BLaER1 treated with 17β-estradiol and CSF1 and Interleukin-3, amounts not matched to agents 10 nM and 100 nM (cell line): ENCODE results near the gene MCM6.
A peak's percentile ranks its signal among the peaks of the same experiment; 100 is the strongest.
"Not testable (repeated sequence)": the region's sequence is repeated elsewhere in the genome, so short reads cannot be mapped to it uniquely, and the experiment has no call there.

Source experiments
- H3K27ac ChIP-seq, 11 experiments: shearing (Covaris generic); formaldehyde crosslinking; 2 replicates each; pipeline ENCODE4 v1.8.1; 2022
- H3K27me3 ChIP-seq, 11 experiments: shearing (Covaris generic); formaldehyde crosslinking; 2 replicates each; pipeline ENCODE4 v1.8.1; 2022
- H3K36me3 ChIP-seq, 11 experiments: shearing (Covaris generic); formaldehyde crosslinking; 2 replicates each; pipeline ENCODE4 v1.8.1; 2022
- H3K4me1 ChIP-seq, 10 experiments: shearing (Covaris generic); formaldehyde crosslinking; 2 replicates each; pipeline ENCODE4 v1.8.1; 2022
- H3K4me2 ChIP-seq, 11 experiments: shearing (Covaris generic); formaldehyde crosslinking; 2 replicates each; pipeline ENCODE4 v1.8.1; 2022
- H3K4me3 ChIP-seq, 10 experiments: shearing (Covaris generic); formaldehyde crosslinking; 2 replicates each; pipeline ENCODE4 v1.8.1; 2022
- H3K9ac ChIP-seq, 11 experiments: shearing (Covaris generic); formaldehyde crosslinking; 2 replicates each; pipeline ENCODE4 v1.8.1; 2022
- H3K9me3 ChIP-seq, 11 experiments: shearing (Covaris generic); formaldehyde crosslinking; replicated peaks in 1 of 11; 2 replicates each; pipeline ENCODE4 v1.8.1; 2022
- H4K20me1 ChIP-seq, 11 experiments: shearing (Covaris generic); formaldehyde crosslinking; 2 replicates each; pipeline ENCODE4 v1.8.1; 2022
- Cebpa-rat ChIP-seq, 11 experiments: shearing (Covaris generic); IDR thresholded peaks; 2 replicates each; pipeline ENCODE4 v1.8.1; 2022

MCM6 gene

DNA sequence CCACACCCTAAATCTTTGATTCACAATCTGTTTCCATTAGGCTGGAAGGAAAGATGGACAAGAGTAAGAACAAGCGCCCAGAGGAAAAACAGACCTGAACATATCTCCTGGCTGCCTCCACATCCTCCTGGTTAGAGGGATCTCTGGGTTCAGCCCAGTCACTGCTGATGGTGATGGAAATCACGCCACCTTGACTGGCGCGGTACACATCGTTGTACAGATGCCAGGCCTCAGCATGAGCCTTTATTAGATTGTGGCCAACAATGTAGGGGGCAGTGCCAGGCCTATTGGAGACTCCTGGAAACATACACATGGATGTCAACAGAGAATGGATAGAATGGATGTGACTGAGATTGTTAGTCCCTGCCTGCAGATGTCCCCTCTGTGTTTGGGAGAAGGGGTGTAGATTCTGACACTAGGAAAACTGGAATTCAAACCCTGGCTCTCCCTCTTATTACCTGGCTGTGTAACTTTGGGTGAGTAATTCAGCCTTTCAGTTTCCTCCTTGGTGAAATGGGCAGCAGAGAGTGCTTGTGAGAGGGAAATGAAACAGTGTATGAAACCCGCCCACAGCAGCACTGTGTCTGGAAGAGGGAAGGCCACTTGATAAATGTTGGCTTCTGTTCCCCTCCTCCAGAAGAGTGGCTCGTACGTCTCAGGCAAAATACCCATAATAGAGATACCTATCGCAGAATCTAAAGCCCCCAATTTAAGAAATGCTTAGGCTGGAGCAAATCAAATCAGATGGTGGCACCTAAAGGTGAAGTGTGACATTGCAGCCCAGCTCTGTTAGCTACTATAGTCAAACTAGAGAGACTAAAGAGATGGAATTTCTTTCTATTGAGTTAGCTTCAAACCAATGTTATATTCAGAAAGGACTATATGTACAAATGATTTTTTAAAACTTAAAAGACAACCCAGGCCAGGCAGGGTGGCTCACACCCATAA is 75.5 kb downstream of the MCM6 start:
- Histone ChIP-seq H3K27ac (no peak overlapping the region), H3K36me3 (peaks cover 0 to 13% (median 4%) of the 10 kb centered on the region in 11 experiments; a peak in 5 of 22 replicates), H4K20me1 (no peaks in the 10 kb centered on the region), H3K4me1 (peaks cover 0 to 17% (median 8%) of the 10 kb centered on the region in 10 experiments; a peak in 10 of 20 replicates), H3K27me3 (no peaks in the 10 kb centered on the region), H3K9me3 (peaks cover 29 to 36% (median 34%) of the 10 kb centered on the region in 11 experiments), H3K4me2 (no peak overlapping the region), H3K4me3 (no peak overlapping the region; a peak in 1 of 20 replicates), H3K9ac (no peak overlapping the region)
- no peak for TF ChIP-seq Cebpa-rat (IDR thresholded peaks at IDR 0.05)

DNA sequence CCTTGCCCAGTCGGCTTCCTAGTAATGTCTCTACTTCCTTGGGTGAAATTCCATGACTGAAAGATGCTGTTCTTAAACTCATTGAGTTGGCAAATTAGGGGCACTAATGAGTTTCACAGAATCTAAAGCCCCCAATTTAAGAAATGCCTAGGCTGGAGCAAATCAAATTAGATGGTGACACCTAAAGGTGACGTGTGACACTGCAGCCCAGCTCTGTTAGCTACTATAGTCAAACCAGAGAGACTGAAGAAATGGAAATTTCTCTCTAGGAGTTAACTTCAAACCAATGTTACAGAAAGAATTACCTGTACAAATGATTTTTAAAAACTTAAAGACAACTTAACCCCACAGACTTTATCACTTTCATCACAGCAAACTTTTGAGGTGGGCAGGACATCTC is 76.5 kb downstream of the MCM6 start:
- H3K4me2 ChIP-seq, result no peak overlapping the region
- H3K36me3 ChIP-seq, result peaks cover 0 to 13% (median 4%) of the 10 kb centered on the region in 11 experiments; a peak in 5 of 22 replicates
- H3K27ac ChIP-seq, result no peak overlapping the region
- peaks cover 29 to 36% (median 34%) of the 10 kb centered on the region in 11 experiments for H3K9me3 ChIP-seq
- no peak for TF ChIP-seq Cebpa-rat (IDR thresholded peaks at IDR 0.05)
- no peak overlapping the region for H3K9ac ChIP-seq
- no peaks in the 10 kb centered on the region for H4K20me1 ChIP-seq
- H3K27me3 ChIP-seq, result no peaks in the 10 kb centered on the region
- H3K4me1 ChIP-seq, result peaks cover 5 to 18% (median 13%) of the 10 kb centered on the region in 10 experiments; a peak in 19 of 20 replicates
- H3K4me3 ChIP-seq, result no peak overlapping the region

DNA sequence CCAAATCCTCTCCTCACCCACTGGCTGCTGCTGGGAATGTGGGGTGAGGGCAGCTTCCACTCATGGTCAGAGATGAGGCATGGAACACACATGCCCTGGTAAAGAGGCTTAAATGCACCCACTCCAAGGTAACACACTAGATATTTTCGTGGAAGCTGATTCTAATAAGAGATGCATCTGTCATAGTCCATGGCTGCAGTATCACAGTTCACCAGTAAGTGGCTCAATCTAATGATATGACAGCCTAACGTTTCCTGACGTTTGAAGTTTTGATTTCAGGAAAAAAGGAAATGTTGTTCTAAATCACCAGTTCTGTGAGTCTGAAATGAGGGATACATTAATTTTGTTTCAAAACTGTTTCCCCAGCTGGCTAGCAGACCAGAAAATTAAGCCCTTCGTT is 77.5 kb downstream of the MCM6 start:
- TF ChIP-seq Cebpa-rat (IDR thresholded peaks at IDR 0.05), result no peak
- no peaks in the 10 kb centered on the region for H4K20me1 ChIP-seq
- H3K4me3 ChIP-seq, result no peak overlapping the region
- H3K9me3 ChIP-seq, result peaks cover 29 to 36% (median 34%) of the 10 kb centered on the region in 11 experiments
- H3K36me3 ChIP-seq, result peaks cover 0 to 13% (median 4%) of the 10 kb centered on the region in 11 experiments; a peak in 5 of 22 replicates
- no peak overlapping the region for H3K9ac ChIP-seq
- H3K4me1 ChIP-seq, result peaks cover 10 to 23% (median 18%) of the 10 kb centered on the region in 10 experiments; a peak in 19 of 20 replicates
- H3K27me3 ChIP-seq, result no peaks in the 10 kb centered on the region
- H3K27ac ChIP-seq, result no peak overlapping the region
- H3K4me2 ChIP-seq, result peak overlapping the region in 5 of 11 experiments; percentile 3 to 49 (median 18); a peak in 3 of 22 replicates

DNA sequence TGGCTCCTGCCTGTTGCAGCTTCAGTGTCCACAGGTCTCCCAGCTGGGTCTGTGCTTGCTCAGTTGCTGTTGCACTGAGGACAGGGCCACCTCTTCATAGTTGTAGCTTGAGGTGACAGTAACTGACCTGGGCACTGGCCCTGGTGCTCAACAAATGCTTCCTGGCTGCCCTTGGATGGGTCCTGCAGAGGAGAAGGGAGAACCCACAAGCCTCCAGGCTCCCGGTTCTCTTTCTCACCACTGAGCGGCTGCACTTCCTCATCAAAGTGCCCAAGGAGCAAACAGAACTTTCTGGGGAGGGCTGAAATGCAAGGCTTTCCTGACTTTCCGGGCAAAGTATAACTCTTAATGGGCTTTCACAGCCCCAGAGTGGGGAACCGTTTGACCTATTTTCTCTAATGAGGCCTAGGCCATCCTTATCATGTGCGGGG is 78.0 kb downstream of the MCM6 start:
- no peak overlapping the region for H3K4me3 ChIP-seq
- H3K9ac ChIP-seq, result no peak overlapping the region
- peak overlapping the region in 5 of 11 experiments; percentile 3 to 49 (median 18); a peak in 3 of 22 replicates for H3K4me2 ChIP-seq
- peaks cover 29 to 36% (median 34%) of the 10 kb centered on the region in 11 experiments for H3K9me3 ChIP-seq
- TF ChIP-seq Cebpa-rat (IDR thresholded peaks at IDR 0.05), result no peak
- peaks cover 0 to 13% (median 4%) of the 10 kb centered on the region in 11 experiments; a peak in 5 of 22 replicates for H3K36me3 ChIP-seq
- H3K27ac ChIP-seq, result no peak overlapping the region
- H4K20me1 ChIP-seq, result no peaks in the 10 kb centered on the region
- peaks cover 10 to 23% (median 18%) of the 10 kb centered on the region in 10 experiments; a peak in 19 of 20 replicates for H3K4me1 ChIP-seq
- no peaks in the 10 kb centered on the region for H3K27me3 ChIP-seq

DNA sequence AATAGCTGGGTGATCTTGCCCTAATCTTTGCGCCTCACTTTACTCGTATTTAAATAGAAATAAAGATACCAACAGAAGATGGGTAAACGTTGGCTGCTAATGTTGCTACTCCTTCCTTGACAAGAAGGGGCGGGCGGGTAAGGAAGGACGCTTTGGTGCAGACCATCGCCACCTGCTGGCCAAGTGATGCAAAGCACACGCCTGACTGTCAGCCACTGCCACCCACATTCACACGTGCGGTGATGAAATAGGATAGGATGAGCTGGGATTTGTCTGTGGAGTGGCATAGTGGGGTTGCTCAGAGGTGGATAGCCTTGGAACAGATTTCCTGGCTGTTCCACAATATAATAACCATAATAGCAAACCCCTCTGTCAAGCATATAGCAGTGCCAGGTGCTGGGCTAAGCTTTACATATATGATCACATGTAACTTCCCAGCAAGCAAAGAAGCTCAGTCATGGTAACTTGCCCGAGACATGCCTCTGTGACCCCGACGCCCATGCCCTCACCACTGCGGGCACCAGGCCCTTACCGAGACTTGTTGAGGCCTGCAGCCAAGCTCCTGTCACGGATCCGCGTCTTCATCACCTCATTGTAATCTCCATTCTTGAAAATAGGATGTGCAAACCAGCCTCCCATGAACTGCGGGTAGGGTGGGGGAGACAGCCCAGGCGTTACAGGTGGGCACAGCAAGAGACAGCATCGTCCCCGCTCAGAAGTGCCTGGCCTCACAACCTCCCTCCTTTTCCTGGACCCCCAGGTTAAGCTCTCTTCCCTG is 78.6 kb downstream of the MCM6 start:
- Histone ChIP-seq H3K4me2 (peak overlapping the region in 3 of 11 experiments; percentile 3 to 49 (median 23); a peak in 2 of 22 replicates), H3K9ac (no peak overlapping the region), H3K4me1 (peaks cover 12 to 23% (median 20%) of the 10 kb centered on the region in 10 experiments; a peak in 19 of 20 replicates), H3K9me3 (peaks cover 29 to 36% (median 34%) of the 10 kb centered on the region in 11 experiments), H3K27ac (no peak overlapping the region), H3K36me3 (peaks cover 0 to 13% (median 4%) of the 10 kb centered on the region in 11 experiments; a peak in 5 of 22 replicates), H3K27me3 (no peaks in the 10 kb centered on the region), H4K20me1 (no peaks in the 10 kb centered on the region), H3K4me3 (no peak overlapping the region)
- TF ChIP-seq Cebpa-rat (IDR thresholded peaks at IDR 0.05), result no peak

DNA sequence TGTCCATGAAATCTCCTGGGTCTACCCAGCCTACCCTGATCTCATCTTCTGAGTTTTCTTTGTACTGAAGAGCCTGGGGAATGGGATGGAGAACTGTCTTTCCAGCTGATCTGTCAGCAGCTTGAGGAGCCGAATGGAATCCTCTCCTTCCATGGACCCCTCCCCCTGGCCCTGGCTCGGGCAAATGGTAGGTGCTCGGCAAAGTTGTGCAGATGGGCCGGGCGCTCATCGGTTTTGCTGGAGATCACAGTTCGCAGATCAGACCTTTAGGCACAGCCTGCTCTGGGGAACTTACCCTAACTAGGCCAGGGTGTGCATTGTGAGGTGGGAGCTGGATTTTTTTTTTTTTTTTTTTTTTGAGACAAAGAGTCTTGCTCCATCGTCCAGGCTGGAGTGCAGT is 79.6 kb downstream of the MCM6 start:
- Histone ChIP-seq H3K4me3 (no peak overlapping the region), H3K4me1 (peaks cover 17 to 34% (median 27%) of the 10 kb centered on the region in 10 experiments; a peak in 19 of 20 replicates), H3K27ac (no peak overlapping the region), H3K27me3 (no peaks in the 10 kb centered on the region), H3K4me2 (no peak overlapping the region), H3K9ac (no peak overlapping the region), H3K9me3 (peaks cover 21 to 34% (median 24%) of the 10 kb centered on the region in 11 experiments), H4K20me1 (no peaks in the 10 kb centered on the region), H3K36me3 (peaks cover 0 to 11% (median under 1%) of the 10 kb centered on the region in 11 experiments; a peak in 5 of 22 replicates)
- TF ChIP-seq Cebpa-rat (IDR thresholded peaks at IDR 0.05), result no peak

DNA sequence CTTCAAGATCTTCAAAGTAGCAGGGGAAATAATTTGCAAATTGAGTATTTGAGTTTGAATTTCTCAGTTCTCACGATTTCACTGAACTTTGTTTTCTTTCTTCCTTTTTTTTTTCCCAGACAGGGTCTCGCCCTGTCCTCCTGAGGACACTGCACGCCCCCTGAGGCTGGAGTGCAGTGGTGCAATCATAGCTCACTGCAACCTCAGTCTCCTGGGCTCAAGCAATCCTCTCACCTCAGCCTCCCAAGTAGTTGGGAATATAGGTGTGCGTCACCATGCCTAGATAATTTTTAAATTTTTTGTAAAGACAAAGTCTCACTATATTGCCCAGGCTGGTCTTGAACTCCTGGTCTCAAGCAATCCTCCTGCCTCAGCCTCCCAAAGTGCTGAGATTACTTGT is 80.6 kb downstream of the MCM6 start:
- H3K9me3 ChIP-seq, result peaks cover 11 to 24% (median 15%) of the 10 kb centered on the region in 11 experiments
- H3K27ac ChIP-seq, H3K4me3 ChIP-seq, H3K9ac ChIP-seq, H4K20me1 ChIP-seq, H3K36me3 ChIP-seq, H3K4me2 ChIP-seq, H3K27me3 ChIP-seq: not testable (repeated sequence)
- peaks cover 17 to 41% (median 27%) of the 10 kb centered on the region in 10 experiments; a peak in 19 of 20 replicates for H3K4me1 ChIP-seq

DNA sequence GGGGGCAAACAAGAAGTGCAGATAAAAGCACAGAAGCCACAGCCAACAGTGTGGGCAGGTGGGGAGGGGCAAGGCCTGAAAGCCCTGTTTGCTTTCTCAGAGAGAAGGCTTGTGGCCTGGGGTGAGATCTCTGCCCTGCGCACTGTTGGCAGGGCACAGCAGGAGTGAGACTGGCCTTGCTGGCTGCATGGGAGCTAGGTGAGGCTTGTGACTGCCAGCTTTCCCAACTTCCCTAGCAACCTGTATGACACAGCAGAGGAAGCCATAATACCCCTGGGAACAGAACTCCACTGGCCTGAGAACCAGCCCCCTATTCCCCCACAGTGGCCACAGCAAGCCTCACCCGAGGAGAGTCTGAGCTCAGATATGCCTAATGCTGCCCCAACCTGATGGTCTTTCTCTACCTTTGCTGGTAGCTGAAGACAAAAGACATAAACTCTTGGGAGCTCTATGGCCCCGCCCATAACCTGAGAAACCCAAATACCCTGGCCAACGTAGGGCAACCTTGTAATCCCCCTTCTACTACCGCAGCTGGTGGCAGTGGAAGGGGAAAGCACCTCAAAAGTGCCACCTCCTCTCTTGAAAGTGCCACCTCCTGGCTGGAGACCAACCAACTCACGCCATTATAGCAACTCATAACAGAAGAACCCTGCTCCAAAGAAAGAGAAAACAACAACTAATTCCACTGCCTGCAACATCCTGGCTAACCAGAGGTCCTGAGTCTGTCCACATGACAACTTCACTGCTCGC is 83.7 kb downstream of the MCM6 start:
- no peaks in the 10 kb centered on the region for H4K20me1 ChIP-seq
- TF ChIP-seq Cebpa-rat (IDR thresholded peaks at IDR 0.05), result peak in 1 of 11 experiments; percentile 23; a peak in 1 of 22 replicates
- no peak overlapping the region for H3K4me3 ChIP-seq
- no peak overlapping the region for H3K9ac ChIP-seq
- H3K27me3 ChIP-seq, result no peaks in the 10 kb centered on the region
- peaks cover 6 to 34% (median 27%) of the 10 kb centered on the region in 10 experiments; a peak in 18 of 20 replicates for H3K4me1 ChIP-seq
- H3K4me2 ChIP-seq, result peak overlapping the region in 9 of 11 experiments; percentile 25 to 69 (median 52); a peak in 18 of 22 replicates
- H3K9me3 ChIP-seq, result peaks cover 0 to 8% (median 0%) of the 10 kb centered on the region in 11 experiments; a peak in 1 of 22 replicates
- peak overlapping the region in 1 of 11 experiments; percentile 2; a peak in 2 of 22 replicates for H3K27ac ChIP-seq
- peaks cover 2 to 19% (median 10%) of the 10 kb centered on the region in 11 experiments; a peak in 17 of 22 replicates for H3K36me3 ChIP-seq
